SK-N-SH (cell line): ENCODE results near the gene HS3ST4.

Source experiments
- CHD2 ChIP-seq: fragments of 150-350 bp; IDR thresholded peaks from 2 replicates; pipeline ENCODE4 v1.6.1; 2018; ENCODE audit warnings: low read length; ENCODE audit not compliant: partially characterized antibody
- EZH2phosphoT487 ChIP-seq: fragments of 200-600 bp; sonication (generic); IDR thresholded peaks from 2 replicates; pipeline ENCODE4 v1.6.1; 2017; ENCODE audit warnings: low read depth, mixed run types, mild to moderate bottlenecking, antibody characterized with exemption, moderate library complexity, borderline replicate concordance
- GABPA ChIP-seq: IDR thresholded peaks from 2 replicates; pipeline ENCODE4 v1.4.0; 2012; ENCODE audit warnings: low read depth, mild to moderate bottlenecking
- JUND ChIP-seq: IDR thresholded peaks from 2 replicates; pipeline ENCODE4 v1.4.0; 2012
- PBX3 ChIP-seq: IDR thresholded peaks from 2 replicates; pipeline ENCODE4; 2012
- POLR2AphosphoS5 ChIP-seq: IDR thresholded peaks from 2 replicates; pipeline ENCODE4 v1.6.1; 2012; ENCODE audit warnings: low read depth, low read length
- RAD21 ChIP-seq: IDR thresholded peaks from 2 replicates; pipeline ENCODE4 v1.6.1; 2012; ENCODE audit warnings: mild to moderate bottlenecking, low read length
- RXRA ChIP-seq: IDR thresholded peaks from 2 replicates; pipeline ENCODE4 v1.4.0; 2012; ENCODE audit warnings: low read depth, mild to moderate bottlenecking, borderline replicate concordance
- SIN3A ChIP-seq: IDR thresholded peaks from 2 replicates; pipeline ENCODE4 v1.6.1; 2012; ENCODE audit warnings: low read depth, mild to moderate bottlenecking, low read length, moderate library complexity, borderline replicate concordance
- SMC3 ChIP-seq: IDR thresholded peaks from 2 replicates; pipeline ENCODE4 v1.6.1; 2012; ENCODE audit warnings: low read depth, low read length, improper control_type of control experiment
- TCF12 ChIP-seq: IDR thresholded peaks from 2 replicates; pipeline ENCODE4 v1.4.0; 2012
- TEAD4 ChIP-seq: IDR thresholded peaks from 2 replicates; pipeline ENCODE4 v1.4.0; 2012; ENCODE audit warnings: mild to moderate bottlenecking, borderline replicate concordance; ENCODE audit not compliant: insufficient read depth
- YY1 ChIP-seq: IDR thresholded peaks from 2 replicates; pipeline ENCODE4 v1.4.0; 2012; ENCODE audit warnings: low read depth, mild to moderate bottlenecking
- TF ChIP-seq, protein P1 (sequence below): fragments of 200-600 bp; sonication (generic); IDR thresholded peaks from 2 replicates; pipeline ENCODE4 v1.6.1; 2017; ENCODE audit warnings: antibody characterized with exemption, mild to moderate bottlenecking, moderate library complexity

DNA sequence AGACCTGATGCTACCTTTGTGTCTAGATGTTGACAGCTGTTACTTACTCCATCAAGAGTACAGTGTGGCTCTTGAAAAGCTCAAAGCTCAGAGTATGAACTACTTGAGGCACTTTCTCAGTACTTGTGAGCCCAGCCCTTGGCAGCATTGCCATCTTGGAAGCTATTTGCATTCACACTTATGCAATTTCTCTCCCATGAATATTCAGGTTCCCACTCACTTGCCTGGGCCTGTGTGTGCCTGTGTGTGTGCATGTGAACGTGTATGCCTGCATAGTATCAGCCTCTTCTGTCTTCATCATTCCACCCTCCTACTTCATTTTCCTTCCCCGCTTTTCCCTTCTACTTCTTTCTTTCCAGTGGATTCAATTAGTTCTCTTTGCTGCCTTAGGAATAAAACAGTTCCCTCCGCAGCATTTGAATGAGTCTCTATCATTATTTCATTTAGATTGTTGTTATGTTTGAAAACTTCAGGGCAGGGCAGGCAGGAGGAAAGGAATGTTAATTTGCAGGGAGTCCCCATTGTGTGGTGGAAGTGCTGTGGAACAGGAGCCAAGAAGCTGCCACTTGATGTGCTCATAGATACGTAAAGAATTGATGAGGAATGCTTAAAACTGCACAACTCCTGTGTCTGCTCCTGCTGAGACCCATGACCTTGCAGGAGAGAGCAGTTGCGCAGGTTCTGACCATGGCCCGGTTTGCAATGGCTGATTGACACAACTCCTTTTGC is 58.9 kb downstream of the HS3ST4 start:
- TF ChIP-seq POLR2AphosphoS5 (no peak), EZH2phosphoT487 (no peak), GABPA (no peak), SMC3 (no peak), RAD21 (no peak), RXRA (no peak), TCF12 (no peak), TEAD4 (no peak), PBX3 (no peak), JUND (no peak), SIN3A (no peak), YY1 (no peak), CHD2 (no peak)
- TF ChIP-seq, protein P1, sequence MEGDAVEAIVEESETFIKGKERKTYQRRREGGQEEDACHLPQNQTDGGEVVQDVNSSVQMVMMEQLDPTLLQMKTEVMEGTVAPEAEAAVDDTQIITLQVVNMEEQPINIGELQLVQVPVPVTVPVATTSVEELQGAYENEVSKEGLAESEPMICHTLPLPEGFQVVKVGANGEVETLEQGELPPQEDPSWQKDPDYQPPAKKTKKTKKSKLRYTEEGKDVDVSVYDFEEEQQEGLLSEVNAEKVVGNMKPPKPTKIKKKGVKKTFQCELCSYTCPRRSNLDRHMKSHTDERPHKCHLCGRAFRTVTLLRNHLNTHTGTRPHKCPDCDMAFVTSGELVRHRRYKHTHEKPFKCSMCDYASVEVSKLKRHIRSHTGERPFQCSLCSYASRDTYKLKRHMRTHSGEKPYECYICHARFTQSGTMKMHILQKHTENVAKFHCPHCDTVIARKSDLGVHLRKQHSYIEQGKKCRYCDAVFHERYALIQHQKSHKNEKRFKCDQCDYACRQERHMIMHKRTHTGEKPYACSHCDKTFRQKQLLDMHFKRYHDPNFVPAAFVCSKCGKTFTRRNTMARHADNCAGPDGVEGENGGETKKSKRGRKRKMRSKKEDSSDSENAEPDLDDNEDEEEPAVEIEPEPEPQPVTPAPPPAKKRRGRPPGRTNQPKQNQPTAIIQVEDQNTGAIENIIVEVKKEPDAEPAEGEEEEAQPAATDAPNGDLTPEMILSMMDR, result no peak
